ENCODE results near the gene CTRL. TPM values are rescaled to one million over a fixed set of nuclear protein-coding genes. Genes with fewer than 3 reads are reported as not detected.
"Not testable (repeated sequence)": the region's sequence is repeated elsewhere in the genome, so short reads cannot be mapped to it uniquely, and the experiment has no call there.

The CTRL gene
- total RNA-seq, 1 donor from 2014 or later = 2.1 TPM

DNA sequence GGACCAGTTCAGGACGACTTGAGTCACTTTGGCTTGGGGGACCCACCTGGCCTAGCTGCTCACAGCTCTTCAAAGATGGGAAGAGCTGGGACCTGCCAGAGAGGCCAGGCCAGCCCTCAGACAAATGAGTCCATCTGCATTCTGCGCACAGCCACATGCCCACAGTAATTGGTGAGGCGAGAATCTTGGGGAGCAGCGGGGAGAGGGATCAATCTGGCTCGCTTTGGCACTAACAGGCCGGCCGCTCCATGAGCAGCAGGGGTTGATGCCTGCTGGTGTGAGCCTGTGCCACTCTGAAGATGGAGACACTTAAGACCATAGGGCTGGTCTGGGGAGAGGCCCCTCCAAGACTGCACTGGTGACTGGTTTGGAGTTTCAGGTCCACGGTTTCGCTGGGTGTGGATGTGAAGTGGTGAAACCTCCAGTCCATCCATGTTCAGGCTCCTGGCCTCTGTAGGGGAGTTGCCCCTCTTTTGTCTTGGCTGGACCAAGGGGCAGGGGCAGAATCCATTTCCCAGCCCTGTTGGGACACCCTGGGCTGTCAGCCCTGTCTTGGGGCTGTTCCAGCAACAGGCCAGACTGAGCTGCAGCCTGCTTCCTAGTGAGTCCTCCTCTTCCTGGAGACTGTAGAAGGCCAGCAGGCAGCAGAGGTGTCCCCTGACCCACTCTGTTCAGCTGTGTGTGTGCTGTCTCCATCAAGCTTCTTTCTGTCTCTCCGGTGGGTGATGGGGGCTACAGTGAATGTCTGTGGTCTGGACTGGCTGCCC lies 7.3 kb downstream of the CTRL start:
- no peak for DNase-seq (ENCODE audit: low spot score)

DNA sequence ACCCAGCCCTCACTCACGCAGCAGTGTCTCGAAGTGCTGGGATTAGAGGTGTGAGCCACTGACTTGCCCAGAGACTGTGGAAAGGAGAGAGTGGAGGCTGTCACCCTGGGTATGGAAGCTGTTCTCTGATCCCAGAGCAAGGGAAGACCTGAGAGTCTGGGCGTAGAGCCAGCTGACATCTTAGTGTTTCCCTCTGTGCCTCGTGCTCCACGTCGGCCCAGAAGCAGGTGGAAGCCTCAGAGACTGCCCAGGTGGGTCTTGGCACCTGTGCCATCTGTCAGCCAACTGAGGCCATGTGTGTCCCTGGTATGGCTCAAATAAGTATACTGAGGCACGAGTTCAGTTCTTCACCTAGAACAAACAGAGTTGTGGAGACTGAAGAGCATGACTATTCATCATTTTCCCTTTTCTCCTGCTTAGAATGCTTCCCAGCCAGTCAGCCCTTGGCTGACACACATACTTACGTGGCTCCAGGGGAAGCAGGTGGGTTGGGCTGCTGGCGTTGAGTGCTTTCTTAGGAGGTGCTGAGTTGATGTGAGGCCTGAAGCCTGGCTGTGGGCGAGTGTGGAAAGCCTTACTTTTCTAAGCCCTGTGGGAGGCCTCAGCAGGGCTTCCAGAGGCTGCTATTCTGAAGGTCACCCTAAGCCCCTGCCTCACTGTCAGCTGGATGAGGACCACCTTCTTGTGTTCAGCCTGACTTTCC lies 8.1 kb downstream of the CTRL start:
- no peak for DNase-seq (ENCODE audit: low spot score)

DNA sequence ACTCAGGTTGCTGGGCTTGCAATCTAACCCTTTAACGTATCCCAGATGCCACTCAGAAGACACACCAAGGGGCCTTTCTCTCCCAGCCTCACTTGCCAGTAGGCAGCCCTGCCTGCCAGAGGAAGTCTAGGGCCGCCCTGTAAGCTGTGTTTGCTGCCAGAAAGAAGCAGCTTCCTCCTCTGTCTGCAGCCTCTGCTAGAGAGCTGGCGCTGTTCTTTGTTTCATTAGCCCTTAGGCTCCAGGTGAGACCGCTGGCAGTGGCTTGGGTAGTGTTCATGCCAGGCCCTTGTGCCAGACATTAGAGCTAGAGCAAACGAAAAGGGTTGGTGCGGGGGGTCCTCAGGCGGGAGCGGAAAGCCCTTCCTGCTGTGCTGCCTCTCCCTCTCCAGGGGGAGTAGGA lies 8.9 kb downstream of the CTRL start:
- DNase-seq (ENCODE audit: low spot score) = no peak

- no peak for DNase-seq (ENCODE audit: low spot score)
These were observed 9.4 kb downstream of the CTRL start for GRCh38 chr16:67922221-67922620.

- no peak for DNase-seq (ENCODE audit: low spot score)
These were observed 11.9 kb downstream of the CTRL start for GRCh38 chr16:67919622-67920221.

GRCh38 chr16:67917852-67918236 lies 13.8 kb downstream of the CTRL start:
- DNase-seq (ENCODE audit: low spot score) = no peak

DNA sequence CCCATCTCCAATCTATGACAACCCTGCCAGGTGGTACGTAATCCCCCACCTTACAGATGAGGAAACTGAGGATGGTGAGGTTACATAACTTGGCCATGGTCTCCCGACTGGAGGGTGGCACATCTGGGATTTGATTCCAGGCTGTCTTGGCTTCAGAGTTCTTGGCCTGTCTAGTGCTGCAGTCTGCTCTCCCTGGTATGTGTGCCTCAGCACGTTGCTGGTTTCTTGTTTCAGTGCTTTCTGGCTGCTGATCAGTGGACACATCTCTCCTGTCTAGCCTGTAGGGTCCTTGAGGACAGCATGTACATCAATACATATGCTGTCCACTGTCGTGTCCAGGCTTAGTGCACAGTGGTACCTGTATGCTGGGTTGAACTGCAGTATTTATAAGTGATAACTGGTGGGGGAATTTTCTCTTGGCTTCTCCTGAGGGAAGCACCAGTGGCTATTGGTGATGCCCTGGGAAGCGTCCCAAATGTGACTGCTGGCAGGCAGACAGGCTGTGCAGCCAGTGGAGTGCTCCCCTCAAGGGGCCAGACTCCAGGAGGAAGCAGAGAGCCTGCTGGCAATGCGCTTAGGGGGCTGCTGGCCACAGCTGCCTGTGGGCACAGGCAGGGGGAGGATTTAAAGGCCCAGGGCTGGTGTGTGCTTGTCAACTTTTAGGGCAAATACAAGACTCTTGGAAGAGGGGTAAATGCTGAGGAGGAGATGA lies 14.4 kb downstream of the CTRL start:
- no peak for DNase-seq (ENCODE audit: low spot score)

DNA sequence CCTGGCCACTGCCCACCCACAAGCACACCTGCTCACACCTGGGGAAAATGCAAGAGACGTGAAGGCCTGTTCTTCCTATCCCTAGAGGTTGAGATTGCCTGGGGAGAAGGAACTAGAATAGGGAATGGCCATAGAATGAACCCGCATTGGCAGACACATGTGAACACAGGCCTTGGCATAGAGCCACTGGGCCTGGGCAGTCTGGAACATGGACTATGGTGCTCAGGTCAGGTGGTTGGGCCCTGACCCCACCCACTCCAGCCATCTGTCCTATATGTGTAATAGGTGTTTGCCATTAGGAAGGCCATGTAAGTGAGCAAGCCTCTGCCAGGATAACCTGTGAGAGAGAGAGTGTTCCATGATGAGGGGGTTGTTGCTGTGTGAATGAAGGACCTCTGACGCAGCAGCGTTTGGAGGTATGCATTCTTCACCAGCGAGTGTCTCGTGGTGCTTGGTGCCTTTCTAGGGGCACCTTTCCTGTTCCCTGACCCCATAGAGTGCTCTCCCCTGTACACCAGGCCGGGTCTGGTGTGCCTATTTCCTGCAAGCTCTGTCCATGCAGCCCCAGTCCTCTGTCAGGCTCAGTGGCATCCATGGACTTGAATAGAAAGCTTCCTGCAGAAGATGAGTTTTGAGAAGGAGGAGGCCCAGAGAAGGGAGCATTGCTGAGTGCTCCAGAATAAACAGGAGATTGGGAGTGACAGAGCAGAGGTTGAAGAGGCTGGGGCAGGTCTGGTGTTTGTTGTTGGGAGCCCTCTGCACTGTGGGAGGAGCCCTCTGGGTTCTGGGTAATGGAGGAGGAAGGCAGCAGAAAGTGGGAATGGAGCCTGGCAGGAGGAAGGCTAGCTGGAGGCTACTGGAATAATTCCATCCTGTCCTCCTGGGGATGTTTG lies 15.6 kb downstream of the CTRL start:
- no peak for DNase-seq (ENCODE audit: low spot score)

DNA sequence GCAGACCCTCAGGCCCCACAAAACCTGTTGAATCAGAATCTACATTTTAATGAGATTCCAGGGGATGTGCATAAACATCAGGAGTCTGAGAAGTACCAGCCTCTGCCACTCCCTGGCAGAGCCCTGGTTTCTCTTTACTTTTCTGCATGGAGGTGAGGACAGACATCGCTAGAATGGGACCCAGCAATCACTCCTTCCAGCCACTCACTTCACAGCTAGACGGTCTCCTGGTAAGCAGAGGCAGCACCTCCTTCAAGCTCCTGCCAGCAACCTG lies 16.2 kb downstream of the CTRL start:
- not testable (repeated sequence) for DNase-seq (ENCODE audit: low spot score)

- no peak for DNase-seq (ENCODE audit: low spot score)
These were observed 16.7 kb downstream of the CTRL start for GRCh38 chr16:67914758-67915495.

DNA sequence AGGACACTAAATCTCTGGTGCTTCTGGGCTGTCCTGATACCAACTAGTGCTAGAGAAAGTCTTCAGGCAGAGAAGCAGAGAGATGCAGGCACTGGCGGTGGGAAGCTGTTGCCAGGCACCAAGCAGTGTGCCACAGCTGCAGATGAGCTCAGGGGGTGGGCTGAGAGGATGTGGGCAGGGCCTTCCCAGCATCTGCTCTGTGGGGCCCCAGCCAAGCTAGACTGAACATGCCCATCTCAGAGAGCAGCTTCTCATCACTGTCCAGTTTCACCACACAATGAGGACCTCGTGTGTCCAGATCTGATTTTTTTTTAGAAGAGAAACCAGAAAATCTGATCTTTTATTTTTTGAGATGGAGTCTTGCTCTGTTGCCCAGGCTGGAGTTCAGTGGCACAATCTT lies 21.5 kb downstream of the CTRL start:
- DNase-seq (ENCODE audit: low spot score) = no peak

DNA sequence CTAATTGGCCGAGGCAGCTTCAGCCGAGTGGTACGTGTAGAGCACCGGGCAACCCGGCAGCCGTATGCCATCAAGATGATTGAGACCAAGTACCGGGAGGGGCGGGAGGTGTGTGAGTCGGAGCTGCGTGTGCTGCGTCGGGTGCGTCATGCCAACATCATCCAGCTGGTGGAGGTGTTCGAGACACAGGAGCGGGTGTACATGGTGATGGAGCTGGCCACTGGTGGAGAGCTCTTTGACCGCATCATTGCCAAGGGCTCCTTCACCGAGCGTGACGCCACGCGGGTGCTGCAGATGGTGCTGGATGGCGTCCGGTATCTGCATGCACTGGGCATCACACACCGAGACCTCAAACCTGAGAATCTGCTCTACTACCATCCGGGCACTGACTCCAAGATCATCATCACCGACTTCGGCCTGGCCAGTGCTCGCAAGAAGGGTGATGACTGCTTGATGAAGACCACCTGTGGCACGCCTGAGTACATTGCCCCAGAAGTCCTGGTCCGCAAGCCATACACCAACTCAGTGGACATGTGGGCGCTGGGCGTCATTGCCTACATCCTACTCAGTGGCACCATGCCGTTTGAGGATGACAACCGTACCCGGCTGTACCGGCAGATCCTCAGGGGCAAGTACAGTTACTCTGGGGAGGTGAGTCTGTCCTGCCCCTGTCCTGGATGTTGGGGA lies 22.5 kb downstream of the CTRL start:
- no peak for DNase-seq (ENCODE audit: low spot score)

DNA sequence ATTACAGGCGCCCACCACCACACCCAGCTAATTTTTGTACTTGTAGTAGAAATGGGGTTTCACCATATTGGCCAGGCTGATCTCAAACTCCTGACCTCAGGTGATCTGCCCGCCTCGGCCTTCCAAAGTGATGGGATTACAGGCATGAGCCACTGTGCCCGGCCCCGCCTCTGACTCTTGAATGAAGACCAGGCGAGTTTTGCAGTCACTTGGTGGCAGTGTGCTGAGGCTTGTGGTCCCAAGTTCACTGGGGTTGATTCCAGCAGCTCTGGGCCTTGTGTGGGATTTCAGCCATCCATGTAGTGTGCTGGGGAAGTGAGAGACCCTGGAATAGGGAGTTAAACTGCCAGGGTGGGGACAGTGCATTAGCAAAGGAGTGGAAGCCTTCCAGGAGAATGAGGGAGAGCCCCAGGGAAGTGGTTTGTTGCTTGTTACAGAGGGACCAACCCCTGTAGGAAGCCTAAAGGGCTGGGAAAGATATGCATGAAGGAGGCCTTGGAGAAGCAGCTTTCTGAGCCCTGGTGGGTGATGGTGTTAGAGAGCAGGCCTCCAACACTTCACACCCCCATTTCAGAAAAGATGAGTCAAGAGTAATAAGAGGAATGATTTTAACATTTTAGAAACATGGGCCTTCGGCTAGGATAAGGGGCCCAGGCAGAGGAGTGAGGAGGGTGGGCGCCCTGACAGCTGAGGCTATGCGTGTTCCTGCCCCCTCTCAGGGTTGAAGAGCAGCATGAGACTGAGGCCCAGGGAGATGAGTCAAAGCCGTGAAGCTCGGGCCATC lies 24.1 kb downstream of the CTRL start:
- DNase-seq (ENCODE audit: low spot score) = no peak

DNA sequence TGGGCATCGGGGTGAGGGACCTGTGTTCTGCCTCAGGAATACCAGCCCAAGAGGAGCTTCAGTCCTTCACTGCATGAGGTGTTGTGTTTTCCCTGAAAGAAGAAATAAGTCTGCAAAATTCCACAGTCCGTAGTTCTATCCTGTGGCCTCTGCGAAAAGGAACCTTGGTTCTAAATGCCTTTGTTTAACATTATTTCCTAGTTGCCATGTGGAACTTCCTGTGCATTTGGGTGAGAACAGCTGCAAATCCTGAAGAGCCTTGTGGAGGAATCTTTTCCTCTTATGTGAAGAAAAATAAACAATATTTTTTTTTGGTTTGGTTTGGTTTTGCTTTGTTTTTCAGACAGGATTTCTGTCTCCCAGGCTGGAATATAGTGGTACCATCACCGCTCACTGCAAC lies 28.8 kb downstream of the CTRL start:
- no peak for DNase-seq (ENCODE audit: low spot score)

DNA sequence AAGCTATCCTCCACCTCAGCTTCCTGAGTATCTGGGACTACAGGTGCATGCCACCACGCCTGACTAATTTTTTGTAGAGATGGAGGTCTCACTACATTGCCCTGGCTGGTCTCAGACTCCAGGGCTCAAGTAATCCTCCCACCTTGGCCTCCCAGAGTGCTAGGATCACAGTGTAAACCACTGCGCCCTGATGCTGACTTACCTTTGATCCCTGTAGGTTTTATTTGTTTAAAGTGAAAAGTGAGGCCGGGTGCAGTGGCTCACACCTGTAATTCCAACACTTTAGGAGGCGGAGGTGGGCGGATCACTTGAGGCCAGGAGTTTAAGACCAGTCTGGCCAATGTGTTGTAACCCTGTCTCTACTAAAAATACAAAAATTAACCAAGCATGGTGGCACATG lies 29.9 kb downstream of the CTRL start:
- DNase-seq (ENCODE audit: low spot score) = no peak

DNA sequence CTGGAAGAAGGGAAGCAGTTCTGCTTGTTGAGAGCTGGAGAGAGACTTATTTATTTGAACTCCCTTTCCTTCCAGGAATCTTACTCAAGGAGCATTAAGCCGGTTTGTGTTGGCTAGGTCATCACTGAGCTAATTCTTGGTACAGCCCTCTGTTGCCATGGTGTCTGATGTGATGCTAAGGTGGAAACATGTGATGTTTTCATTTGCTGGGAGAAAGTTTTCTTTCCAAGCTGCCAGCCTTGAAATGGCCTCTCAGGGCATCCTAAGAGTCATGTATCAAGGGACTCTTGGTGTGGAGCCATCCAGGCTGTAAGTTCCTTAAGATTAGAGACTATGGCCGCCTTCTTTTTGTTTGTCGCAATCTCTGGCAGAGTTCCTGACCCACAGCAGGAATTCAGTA lies 34.4 kb downstream of the CTRL start:
- no peak for DNase-seq (ENCODE audit: low spot score)

DNA sequence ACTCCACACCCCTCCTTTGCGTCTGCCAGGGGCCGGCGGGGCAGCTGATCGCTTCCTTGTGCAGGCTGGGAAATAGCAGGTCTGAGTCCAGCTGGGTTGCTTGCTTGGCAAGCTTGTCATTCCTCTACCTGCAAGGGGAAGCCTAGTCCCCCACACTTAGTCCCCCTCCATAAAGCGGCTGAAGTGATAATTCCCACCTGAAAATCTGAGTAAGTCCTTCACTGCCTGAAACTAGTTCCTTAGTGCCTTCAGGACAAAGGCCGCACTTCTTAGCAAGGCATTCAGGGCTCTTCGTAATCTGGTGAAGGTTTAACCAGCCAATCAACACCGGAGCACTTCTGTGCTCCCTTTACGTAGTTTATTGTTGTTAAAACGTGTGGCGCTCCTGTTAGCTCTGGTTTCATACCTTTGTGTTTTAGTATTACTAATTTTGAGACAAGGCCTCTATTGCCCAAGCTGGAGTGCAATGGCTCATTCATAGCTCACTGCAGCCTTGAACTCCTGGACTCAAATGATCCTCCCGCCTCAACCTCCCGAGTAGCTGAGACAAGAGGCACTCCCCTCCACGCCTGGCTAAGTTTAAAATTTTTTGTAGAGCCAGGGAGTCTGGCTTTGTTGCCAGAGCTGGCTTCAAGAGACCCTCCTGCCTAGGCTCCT lies 37.8 kb downstream of the CTRL start:
- DNase-seq (ENCODE audit: low spot score) = no peak

DNA sequence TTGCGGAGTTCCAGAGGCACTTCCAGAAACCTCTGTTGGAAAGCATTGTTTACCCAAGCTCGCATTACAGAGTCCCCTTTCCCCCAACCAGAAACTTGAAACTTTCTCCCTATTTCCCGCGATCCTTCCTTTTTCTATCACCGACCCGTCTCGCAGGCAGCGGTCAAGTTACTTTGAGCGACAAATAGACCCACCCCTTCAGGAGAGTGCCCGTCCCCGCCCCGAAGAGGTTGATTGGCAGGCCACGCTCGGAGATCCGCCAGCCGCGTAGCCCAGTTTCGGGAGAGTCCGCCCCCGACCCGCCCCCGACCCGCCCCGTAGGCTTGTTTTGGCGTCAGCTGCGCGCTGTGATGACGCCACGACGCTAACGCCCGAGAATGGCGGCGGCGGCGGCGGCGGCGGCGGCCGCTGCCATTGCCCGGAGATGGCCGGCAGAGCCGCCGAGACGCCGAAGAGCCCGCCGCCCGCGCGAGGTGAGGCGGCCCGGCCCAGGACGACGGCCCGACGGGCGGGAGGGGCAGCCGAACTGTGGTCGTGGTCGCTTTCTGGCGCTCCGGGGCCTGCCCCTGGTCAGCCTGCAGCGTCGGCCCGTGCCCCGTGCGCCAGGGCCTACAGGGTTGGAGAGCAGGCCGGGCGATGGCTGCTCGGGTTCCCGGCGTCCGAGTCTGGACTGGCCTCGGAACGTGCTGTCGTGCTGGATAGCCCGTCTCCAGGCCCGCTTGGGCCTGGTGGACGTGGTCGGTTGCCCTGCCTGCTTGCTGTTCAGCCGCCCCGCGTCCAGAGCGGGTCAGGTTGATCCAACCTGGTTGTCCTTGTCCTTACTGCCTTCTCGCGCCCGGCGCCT lies 38.5 kb downstream of the CTRL start, which contains the start of gene PSKH1:
TSS of gene PSKH1 (plus strand) at position 356 of the 844 bp plus-strand sequence. CDS start 15,496 bp downstream, outside the sequence.
- peak; percentile 97 for DNase-seq (ENCODE audit: low spot score)

All from ureter (tissue), 1 donor.